ENCODE data around the gene C1orf52. TPM values are rescaled to one million over a fixed set of nuclear protein-coding genes. Genes with fewer than 3 reads are reported as not detected.

The C1orf52 gene
- total RNA-seq, 1 donor from 2014 or later = 11.1 TPM

GRCh38 chr1:85219853-85220610 is 39.4 kb downstream of the C1orf52 start:
- TF ChIP-seq CTCF (IDR thresholded peaks at IDR 0.05; ENCODE audit: insufficient read depth, low read length, severe bottlenecking) = no peak
- Histone ChIP-seq H3K27me3 (ENCODE audit: control insufficient read depth, insufficient read depth, low read length) (no peaks in the 10 kb centered on the region), H3K36me3 (ENCODE audit: control insufficient read depth, insufficient read depth, low read length) (no peaks in the 10 kb centered on the region), H3K4me3 (ENCODE audit: low read depth, low read length) (no peak overlapping the region)
- FAIRE-seq (no peak), DNase-seq (ENCODE audit: low read depth) (no peak)

GRCh38 chr1:85216697-85217096 is 42.8 kb downstream of the C1orf52 start:
- no peak for TF ChIP-seq CTCF (IDR thresholded peaks at IDR 0.05; ENCODE audit: insufficient read depth, low read length, severe bottlenecking)
- no peak for DNase-seq (ENCODE audit: low read depth)
- Histone ChIP-seq H3K4me3 (ENCODE audit: low read depth, low read length) (no peak overlapping the region), H3K36me3 (ENCODE audit: control insufficient read depth, insufficient read depth, low read length) (no peaks in the 10 kb centered on the region), H3K27me3 (ENCODE audit: control insufficient read depth, insufficient read depth, low read length) (no peaks in the 10 kb centered on the region)
- no peak for FAIRE-seq

GRCh38 chr1:85214654-85215053 is 44.8 kb downstream of the C1orf52 start:
- Histone ChIP-seq H3K4me3 (ENCODE audit: low read depth, low read length) (no peak overlapping the region), H3K36me3 (ENCODE audit: control insufficient read depth, insufficient read depth, low read length) (no peaks in the 10 kb centered on the region), H3K27me3 (ENCODE audit: control insufficient read depth, insufficient read depth, low read length) (no peaks in the 10 kb centered on the region)
- DNase-seq (ENCODE audit: low read depth) (peak; percentile 38), FAIRE-seq (no peak)
- no peak for TF ChIP-seq CTCF (IDR thresholded peaks at IDR 0.05; ENCODE audit: insufficient read depth, low read length, severe bottlenecking)

- no peak for DNase-seq (ENCODE audit: low read depth)
- no peaks in the 10 kb centered on the region for H3K36me3 ChIP-seq (ENCODE audit: control insufficient read depth, insufficient read depth, low read length)
- TF ChIP-seq CTCF (IDR thresholded peaks at IDR 0.05; ENCODE audit: insufficient read depth, low read length, severe bottlenecking) = no peak
- H3K4me3 ChIP-seq (ENCODE audit: low read depth, low read length) = no peak overlapping the region
- no peaks in the 10 kb centered on the region for H3K27me3 ChIP-seq (ENCODE audit: control insufficient read depth, insufficient read depth, low read length)
- FAIRE-seq = no peak
These were observed 51.0 kb downstream of the C1orf52 start for GRCh38 chr1:85208488-85208887.

- no peak overlapping the region for H3K4me3 ChIP-seq (ENCODE audit: low read depth, low read length)
- no peaks in the 10 kb centered on the region for H3K27me3 ChIP-seq (ENCODE audit: control insufficient read depth, insufficient read depth, low read length)
- H3K36me3 ChIP-seq (ENCODE audit: control insufficient read depth, insufficient read depth, low read length) = no peaks in the 10 kb centered on the region
- no peak for TF ChIP-seq CTCF (IDR thresholded peaks at IDR 0.05; ENCODE audit: insufficient read depth, low read length, severe bottlenecking)
- FAIRE-seq = no peak
- DNase-seq (ENCODE audit: low read depth) = no peak
These were observed 55.8 kb downstream of the C1orf52 start for GRCh38 chr1:85203573-85204171.

All from bronchial epithelial cell (primary cell).